GM18526 (cell line): ENCODE results near the gene RPUSD3.

ENCODE experiments used
- POLR2A ChIP-seq: IDR thresholded peaks from 3 replicates; pipeline ENCODE4 v1.6.1; 2011; ENCODE audit not compliant: insufficient read length; ENCODE audit errors: extremely low read depth

RPUSD3 gene

GRCh38 chr3:9869955-9870354 lies 26.1 kb upstream of the RPUSD3 start:
- no peak for TF ChIP-seq POLR2A

GRCh38 chr3:9867106-9867505 lies 23.3 kb upstream of the RPUSD3 start:
- TF ChIP-seq POLR2A: no peak

- TF ChIP-seq POLR2A: no peak
These were observed 22.8 kb upstream of the RPUSD3 start for GRCh38 chr3:9866639-9867038.

GRCh38 chr3:9864200-9864927 lies 20.6 kb upstream of the RPUSD3 start:
- no peak for TF ChIP-seq POLR2A

GRCh38 chr3:9863058-9863772 lies 19.4 kb upstream of the RPUSD3 start:
- no peak for TF ChIP-seq POLR2A

GRCh38 chr3:9862391-9863057 lies 18.7 kb upstream of the RPUSD3 start:
- no peak for TF ChIP-seq POLR2A

- TF ChIP-seq POLR2A: no peak
These were observed 17.9 kb upstream of the RPUSD3 start for GRCh38 chr3:9861626-9862130.

- no peak for TF ChIP-seq POLR2A
These were observed 17.4 kb upstream of the RPUSD3 start for GRCh38 chr3:9861201-9861600.

GRCh38 chr3:9859530-9860025 lies 15.8 kb upstream of the RPUSD3 start:
- no peak for TF ChIP-seq POLR2A

GRCh38 chr3:9855594-9855993 lies 11.8 kb upstream of the RPUSD3 start:
- TF ChIP-seq POLR2A: no peak

- TF ChIP-seq POLR2A: no peak
These were observed 8.7 kb upstream of the RPUSD3 start for GRCh38 chr3:9852528-9852927.

GRCh38 chr3:9846931-9847488 lies 3.2 kb upstream of the RPUSD3 start:
- no peak for TF ChIP-seq POLR2A

GRCh38 chr3:9846231-9846630 lies 2.4 kb upstream of the RPUSD3 start:
- TF ChIP-seq POLR2A: no peak

GRCh38 chr3:9841015-9841414 lies 2.8 kb downstream of the RPUSD3 start:
- no peak for TF ChIP-seq POLR2A

GRCh38 chr3:9838856-9839255 lies 5.0 kb downstream of the RPUSD3 start:
- no peak for TF ChIP-seq POLR2A
